Panc1 (cell line): ENCODE results near the gene PLPP4.

Experiments used
- CTCF ChIP-seq: fragments of 450-650 bp; IDR thresholded peaks from 2 replicates; pipeline ENCODE4 v1.5.1; 2017; ENCODE audit warnings: mild to moderate bottlenecking
- POLR2AphosphoS5 ChIP-seq: IDR thresholded peaks from 2 replicates; pipeline ENCODE4 v1.6.1; 2012; ENCODE audit warnings: mild to moderate bottlenecking, low read depth, low read length, moderate library complexity
- REST ChIP-seq, 2 experiments: IDR thresholded peaks; 2 replicates each; pipeline ENCODE4 v1.6.1; 2011 to 2012; ENCODE audit warnings: low read depth in 2 of 2, control low read depth in 1 of 2, low read length in 1 of 2, mild to moderate bottlenecking in 1 of 2, moderate library complexity in 1 of 2; ENCODE audit not compliant: insufficient read depth in 1 of 2
- SIN3A ChIP-seq: IDR thresholded peaks from 2 replicates; pipeline ENCODE4 v1.6.1; 2012; ENCODE audit warnings: low read depth, mild to moderate bottlenecking, low read length, moderate library complexity, borderline replicate concordance; ENCODE audit not compliant: insufficient read depth
- TCF7L2 ChIP-seq: IDR thresholded peaks from 2 replicates; pipeline ENCODE4 v1.6.1; 2011; ENCODE audit warnings: mild to moderate bottlenecking, low read depth, low read length, inconsistent platforms

DNA sequence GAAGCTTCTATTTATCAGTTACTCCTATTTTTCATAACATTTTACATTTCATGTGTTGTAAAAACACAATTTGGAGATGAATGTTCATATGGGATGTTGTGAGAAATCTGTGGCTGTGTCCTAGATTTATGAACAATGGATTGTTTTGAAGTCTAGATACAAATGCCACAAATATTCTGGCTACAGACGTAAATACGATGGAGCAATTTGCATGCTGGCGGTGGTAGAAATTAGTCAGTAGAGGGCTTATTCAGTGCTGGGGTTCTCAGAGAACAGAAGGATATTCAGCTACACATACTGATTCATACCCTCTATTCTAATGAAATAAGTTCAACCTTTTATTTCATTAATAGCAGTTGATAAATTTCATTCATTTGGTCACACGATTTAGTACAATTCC lies 48.8 kb downstream of the PLPP4 start:
- TF ChIP-seq CTCF, result no peak
- TF ChIP-seq POLR2AphosphoS5, result no peak
- TF ChIP-seq SIN3A, result no peak
- TF ChIP-seq REST (IDR thresholded peaks at IDR 0.05; ENCODE audit: insufficient read depth in 1 of 2, low read depth in 2 of 2, low read length in 1 of 2), result no peak
- no peak for TF ChIP-seq TCF7L2
